GM12872 (cell line): ENCODE measurements around the gene EPHA2.

Experiments used
- CTCF ChIP-seq: IDR thresholded peaks from 3 replicates; pipeline ENCODE4 v1.5.1; 2011; ENCODE audit warnings: low read depth, mild to moderate bottlenecking, low read length, moderate library complexity; ENCODE audit not compliant: insufficient read depth

The EPHA2 gene

DNA sequence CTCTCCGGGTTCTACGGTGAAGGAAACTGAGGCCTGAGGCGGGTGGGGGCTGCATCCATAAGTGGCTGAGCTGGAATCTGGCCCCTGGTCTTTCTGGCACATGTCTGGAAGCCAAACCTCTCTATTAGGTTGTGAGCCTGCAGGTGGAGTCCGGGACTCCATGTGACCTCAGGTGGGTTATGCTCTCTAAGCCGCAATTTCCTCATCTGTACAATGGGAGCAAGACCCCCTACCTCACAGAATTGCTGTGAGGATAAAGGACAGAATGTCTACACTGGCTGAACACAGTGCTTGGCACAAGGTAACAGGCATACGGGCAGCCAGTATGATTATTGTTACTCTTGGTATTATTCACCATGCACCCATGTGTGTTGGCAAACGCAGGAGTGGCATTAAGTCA is 6.7 kb downstream of the EPHA2 start:
- TF ChIP-seq CTCF = no peak

DNA sequence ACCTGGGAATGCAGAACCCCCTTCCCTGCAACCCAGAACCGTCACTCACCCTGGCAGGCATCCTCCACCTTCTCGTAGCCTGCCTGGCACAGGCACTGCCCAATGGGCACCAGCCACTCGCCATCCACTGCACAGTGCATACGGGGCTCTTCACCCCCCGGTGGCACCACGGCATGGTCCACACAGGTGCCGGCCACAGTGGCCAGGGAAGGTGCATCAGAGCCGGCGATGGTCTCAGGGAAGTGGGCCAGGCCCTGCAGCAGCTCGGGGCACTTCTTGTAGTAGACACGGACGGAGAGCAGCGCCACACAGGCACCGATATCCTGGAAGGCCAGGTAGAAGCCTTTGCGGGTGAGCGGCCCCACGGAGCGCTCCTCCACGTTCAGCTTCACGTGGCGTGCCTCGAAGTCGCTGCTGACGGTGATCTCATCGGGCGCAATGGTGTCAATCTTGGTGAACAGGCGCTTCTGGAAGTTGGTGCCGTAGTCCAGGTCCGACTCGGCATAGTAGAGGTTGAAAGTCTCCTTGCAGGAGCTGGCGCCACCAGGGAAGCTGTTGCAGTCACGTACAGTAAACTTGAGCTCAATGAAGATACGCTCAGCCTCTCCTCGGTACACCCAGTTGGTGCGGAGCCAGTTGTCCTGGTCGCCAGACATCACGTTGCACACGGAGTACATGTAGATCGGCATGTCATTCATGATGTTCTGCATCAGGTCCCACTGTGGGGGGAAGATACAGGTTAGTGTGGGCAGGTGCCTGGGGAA is 7.4 kb downstream of the EPHA2 start:
- TF ChIP-seq CTCF = no peak

DNA sequence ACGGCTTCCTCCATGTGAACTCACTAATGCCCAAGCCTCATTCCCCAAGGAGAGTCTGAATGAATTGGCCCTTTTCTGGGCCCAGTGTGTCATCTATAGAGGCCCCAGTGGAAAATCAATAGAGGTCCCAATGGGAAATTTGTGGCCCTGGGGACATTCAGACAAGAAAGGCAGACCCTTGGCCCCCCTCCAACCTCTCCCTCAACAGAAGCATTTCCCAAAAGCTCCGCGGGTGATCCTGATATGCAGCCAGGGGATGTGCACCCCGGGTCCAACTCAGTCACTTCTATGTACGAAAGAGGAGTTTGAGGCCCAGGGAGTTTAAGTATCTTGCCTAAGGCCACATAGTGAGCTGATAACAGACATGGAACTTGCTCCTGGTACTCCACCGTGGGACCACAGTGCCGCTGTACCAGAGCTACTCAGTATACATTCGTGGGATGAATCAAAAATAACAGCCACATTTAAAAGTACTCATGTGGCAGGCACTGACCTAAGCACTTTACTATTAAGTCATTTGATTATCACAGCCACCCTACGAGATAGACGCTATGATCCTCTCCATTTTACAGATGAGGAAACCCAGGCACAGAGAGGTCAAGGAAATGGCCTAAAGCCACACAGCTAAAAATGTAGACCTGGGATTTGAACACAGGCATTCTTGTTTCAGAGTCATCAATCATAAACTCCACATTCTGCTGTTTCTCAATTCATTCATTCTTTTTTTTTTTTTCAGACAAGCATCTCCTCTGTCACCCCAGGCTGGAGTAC is 8.5 kb downstream of the EPHA2 start:
- no peak for TF ChIP-seq CTCF

DNA sequence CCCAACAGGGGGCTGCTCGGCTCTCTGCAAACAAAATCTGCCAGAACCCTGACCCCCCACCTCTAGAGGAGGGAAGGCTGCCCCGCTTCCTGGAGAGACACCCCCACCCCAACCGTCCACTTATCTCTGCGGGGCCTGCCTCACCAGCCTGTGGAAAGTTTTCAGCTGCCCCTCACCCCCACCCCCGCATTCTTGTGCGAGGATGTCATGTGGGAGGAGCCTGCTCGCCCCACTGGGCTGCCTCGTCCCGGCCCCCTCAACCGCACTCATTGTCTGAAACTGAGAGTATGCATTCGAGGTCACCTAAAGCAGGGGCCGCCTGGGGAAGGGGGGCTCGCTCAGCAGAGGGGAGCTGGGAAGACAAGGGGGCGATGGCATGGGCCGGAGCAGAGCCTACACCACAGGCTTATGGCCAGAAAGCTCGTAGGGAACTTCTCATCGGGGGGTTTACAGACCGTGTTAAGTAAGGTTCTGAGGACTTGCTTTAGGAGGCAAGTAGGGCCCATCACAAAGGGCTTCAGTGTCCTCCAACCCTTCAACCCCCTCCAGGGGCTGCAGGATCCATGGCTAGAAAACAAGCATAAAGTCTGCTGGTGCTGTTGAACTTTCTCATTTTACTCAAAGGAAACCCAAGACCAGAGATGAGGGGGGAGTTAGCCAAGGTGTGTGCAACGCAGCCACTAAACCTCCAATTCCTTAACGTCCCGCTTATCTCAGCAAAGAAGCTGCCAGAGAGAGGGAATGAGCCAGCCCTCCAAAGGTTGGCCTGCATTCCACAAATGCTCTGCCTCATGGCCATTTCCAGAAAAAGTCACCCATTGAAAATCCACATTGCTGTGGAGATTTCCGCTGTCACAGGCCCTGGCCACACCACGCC is 9.4 kb downstream of the EPHA2 start:
- TF ChIP-seq CTCF = no peak

GRCh38 chr1:16145662-16146278 is 10.1 kb downstream of the EPHA2 start:
- no peak for TF ChIP-seq CTCF

GRCh38 chr1:16145030-16145661 is 10.7 kb downstream of the EPHA2 start:
- TF ChIP-seq CTCF = no peak
